Stimulated activated CD4-positive, alpha-beta T cell treated with anti-CD3 and anti-CD28 coated beads, TNF-alpha, amount 100 ng/mL, for 1 hour (primary cell): ENCODE results near the gene TREM1.
A peak's percentile ranks its signal among the peaks of the same experiment; 100 is the strongest.

Source experiments
- DNase-seq, 3 donors: peaks; one replicate each; pipeline ENCODE4 v3.0.0-alpha.2; 2020; ENCODE audit warnings: low read depth in 3 of 3, low spot score in 1 of 3

TREM1 gene

GRCh38 chr6:41286544-41287346 lies at the start of gene TREM1:
TSS of gene TREM1 (minus strand) at chr6:41286682. CDS start at chr6:41286655, 27 bp downstream.
- no peak for DNase-seq

- DNase-seq: no peak
Observed at GRCh38 chr6:41335943-41336342, 49.5 kb upstream of the TREM1 start.

DNA sequence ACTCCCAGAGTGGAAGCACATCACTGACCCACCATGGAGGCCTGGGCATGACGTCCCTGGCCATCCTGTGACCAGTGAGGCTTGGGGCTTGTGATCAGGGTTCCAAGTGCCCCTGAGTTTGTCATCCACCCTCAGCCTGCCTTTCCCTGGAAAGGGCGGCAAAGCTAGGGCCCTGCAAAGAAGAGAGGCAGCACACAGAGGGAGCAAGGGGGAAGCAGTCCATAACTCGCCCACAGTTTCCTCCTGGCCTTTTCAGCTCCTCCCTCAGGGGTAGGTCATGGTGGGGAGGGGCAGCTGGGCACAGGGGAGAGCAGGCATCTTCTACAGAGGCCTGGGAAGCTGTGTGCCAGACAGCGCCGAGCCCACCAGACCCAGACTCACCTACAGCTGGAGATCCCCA lies 48.8 kb upstream of the TREM1 start, which contains the start of gene NCR2:
NCR2 (plus strand) TSS at position 313 of the 400 bp plus-strand sequence. CDS start 269 bp downstream, outside the sequence.
- DNase-seq: no peak

- DNase-seq: no peak
Observed at GRCh38 chr6:41334482-41335040, 48.1 kb upstream of the TREM1 start.

- DNase-seq: no peak
Observed at GRCh38 chr6:41332842-41333736, 46.6 kb upstream of the TREM1 start.

GRCh38 chr6:41332241-41332640 lies 45.8 kb upstream of the TREM1 start:
- DNase-seq: no peak

- no peak for DNase-seq
Observed at GRCh38 chr6:41331401-41332150, 45.1 kb upstream of the TREM1 start.

DNA sequence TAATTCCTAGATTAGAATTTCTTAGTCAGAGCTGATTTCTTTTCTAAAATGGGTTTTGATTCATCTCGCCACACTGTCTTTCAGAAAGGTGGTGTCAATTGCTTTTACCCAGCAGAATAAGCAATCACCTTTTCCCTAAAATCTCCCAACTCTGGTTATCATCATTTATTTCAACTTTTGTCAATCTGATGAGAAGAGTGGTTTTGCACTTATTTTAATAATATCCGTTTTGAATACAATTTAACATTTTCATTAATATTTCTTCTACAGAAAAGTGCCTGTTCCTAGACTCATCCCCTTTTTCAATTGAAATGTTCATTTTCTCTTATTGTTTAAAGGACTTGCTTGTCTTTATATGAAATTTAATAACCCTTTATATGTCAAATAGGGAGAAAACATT lies 40.7 kb upstream of the TREM1 start:
- DNase-seq: no peak

- no peak for DNase-seq
Observed at GRCh38 chr6:41326092-41326491, 39.6 kb upstream of the TREM1 start.

- DNase-seq: no peak
Observed at GRCh38 chr6:41325446-41326066, 39.1 kb upstream of the TREM1 start.

GRCh38 chr6:41321183-41321582 lies 34.7 kb upstream of the TREM1 start:
- no peak for DNase-seq

- peak; percentile 53 to 77 (median 69) for DNase-seq
Observed at GRCh38 chr6:41318654-41319565, 32.4 kb upstream of the TREM1 start.

DNA sequence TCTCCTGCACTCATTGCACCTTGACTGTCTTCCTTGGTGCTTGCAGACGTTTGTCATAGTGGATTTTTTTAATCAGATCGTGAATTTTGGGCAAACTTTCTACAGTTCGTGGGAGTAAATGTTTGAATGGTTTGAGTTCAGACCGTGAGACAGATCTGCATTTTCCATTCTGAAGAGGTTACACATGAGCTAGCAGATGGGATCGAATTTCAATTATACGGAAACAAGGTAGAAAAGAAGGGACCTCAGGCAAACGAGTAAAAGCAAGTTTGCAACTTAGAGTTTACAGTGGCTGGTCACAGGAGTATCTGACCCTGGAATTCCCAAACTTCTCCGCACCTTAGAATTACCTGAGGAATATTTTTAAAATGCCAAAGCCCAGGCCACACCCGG lies 31.8 kb upstream of the TREM1 start:
- no peak for DNase-seq

DNA sequence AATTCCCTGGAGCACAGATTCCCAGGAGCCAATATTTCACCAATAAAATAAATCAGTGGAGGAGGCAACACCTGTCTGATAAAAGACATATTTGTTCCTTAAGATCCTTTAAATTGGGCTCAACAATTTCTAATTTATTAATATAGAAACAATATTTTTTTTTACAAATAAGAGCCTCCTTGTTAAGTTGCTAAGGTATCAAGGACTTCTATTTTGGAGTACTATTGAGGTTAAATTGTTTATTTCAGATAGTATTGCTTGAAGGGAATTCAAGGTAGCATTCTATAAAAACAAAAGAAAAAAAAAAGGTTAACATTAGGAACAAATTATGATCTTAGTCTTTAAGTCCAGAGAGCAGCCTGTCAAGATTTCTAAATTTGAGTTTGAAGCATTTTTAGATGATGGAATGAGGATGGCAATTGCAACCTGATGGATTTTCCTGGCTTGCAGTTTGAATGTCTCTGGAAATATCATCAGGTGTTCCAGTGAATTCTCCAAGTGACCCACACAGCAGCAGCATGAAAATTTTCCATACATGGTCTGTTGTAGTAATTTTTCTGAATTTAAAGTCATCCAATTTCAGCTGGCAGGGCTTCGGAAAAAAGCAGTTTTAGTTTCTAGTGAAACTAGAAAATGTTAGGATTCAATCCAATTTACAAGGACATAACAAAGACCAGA lies 29.6 kb upstream of the TREM1 start:
- no peak for DNase-seq

DNA sequence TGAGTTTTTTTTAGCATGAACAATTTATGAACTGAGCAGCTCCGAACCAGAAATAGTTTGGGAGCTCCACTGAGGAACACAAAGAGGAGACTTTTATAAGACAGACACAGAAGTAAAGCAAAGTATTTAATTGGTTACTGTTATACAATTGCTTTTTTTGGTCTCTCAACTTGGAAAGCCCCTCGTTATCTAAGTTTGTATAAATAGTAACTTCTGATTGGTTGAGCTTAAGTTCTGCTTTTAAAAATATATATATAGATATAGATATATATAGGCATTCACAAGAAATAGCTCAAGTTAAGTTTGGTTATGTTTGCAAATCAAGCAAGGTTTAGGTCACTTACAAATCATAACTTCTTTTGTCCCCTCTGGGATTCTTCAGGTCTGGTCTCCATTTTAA lies 28.7 kb upstream of the TREM1 start:
- DNase-seq: no peak

DNA sequence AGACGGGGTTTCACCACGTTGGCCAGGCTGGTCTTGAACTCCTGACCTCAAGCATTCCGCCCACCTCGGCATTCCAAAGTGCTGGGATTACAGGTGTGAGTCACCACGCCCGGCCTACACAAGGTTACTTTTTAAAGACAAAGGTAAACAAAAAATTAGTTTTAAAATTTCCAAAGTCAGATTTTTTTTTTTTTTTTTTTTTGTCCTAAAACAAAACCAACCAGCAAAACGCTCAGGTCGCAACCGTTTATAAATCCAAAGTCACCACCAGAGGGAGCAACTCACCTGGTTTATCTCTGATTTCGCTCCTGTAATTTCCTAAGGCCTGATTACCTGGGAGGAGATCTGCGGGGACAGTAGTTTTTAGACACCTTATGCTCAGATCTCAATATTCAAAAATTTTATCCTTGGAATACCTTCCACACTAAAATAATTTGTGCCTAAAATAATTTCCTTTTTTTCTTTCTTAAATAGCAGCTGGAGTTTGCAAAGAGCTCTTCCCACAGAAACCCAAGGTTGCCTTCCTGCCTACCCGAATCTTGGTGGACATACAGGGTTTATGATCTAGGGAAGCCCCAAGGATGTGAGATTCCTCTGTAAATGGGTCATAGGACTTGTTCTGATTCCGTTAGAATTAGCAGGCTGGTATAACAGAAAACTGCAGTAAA lies 19.8 kb upstream of the TREM1 start:
- DNase-seq: no peak

DNA sequence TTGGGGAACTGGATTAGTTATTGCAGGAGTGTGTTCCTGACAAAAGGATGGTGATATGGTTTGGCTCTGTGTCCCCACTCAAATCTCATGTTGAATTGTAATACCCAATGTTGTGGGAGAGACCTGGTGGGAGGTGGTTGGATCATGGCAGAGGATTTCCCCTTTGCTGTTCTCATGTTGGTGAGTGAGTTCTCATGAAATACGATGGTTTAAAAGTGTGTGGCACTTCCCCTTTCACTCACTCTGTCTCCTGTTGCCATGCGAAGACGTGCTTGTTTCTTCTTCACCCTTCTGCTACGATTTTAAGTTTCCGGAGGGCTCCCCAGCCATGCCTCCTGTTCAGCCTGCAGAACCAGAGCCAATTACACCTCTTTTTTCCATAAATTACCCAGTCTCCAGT lies 16.2 kb upstream of the TREM1 start:
- DNase-seq: no peak

- no peak for DNase-seq
Observed at GRCh38 chr6:41298785-41299502, 12.5 kb upstream of the TREM1 start.
